IMR-90 (cell line): ENCODE results near the gene EIF2B5.
A peak's percentile ranks its signal among the peaks of the same experiment; 100 is the strongest.

ENCODE experiments used
- CEBPB ChIP-seq: IDR thresholded peaks from 2 replicates; pipeline ENCODE4 v1.6.1; 2012; ENCODE audit warnings: low read depth, low read length, improper control_type of control experiment
- CTCF ChIP-seq: conservative IDR thresholded peaks from 2 replicates; pipeline ENCODE4 v1.5.1; 2012; ENCODE audit warnings: mild to moderate bottlenecking, low read depth, low read length, improper control_type of control experiment
- MAZ ChIP-seq: IDR thresholded peaks from 2 replicates; pipeline ENCODE4 v1.6.1; 2012; ENCODE audit warnings: low read depth, mild to moderate bottlenecking, low read length, improper control_type of control experiment, moderate library complexity, borderline replicate concordance
- MXI1 ChIP-seq: IDR thresholded peaks from 2 replicates; pipeline ENCODE4 v1.6.1; 2012; ENCODE audit warnings: low read depth, mild to moderate bottlenecking, low read length, moderate library complexity, borderline replicate concordance
- POLR2A ChIP-seq: IDR thresholded peaks from 2 replicates; pipeline ENCODE4 v1.6.1; 2012; ENCODE audit warnings: mild to moderate bottlenecking, low read depth, low read length
- RCOR1 ChIP-seq: IDR thresholded peaks from 2 replicates; pipeline ENCODE4 v1.6.1; 2012; ENCODE audit warnings: mild to moderate bottlenecking, low read length, improper control_type of control experiment; ENCODE audit not compliant: insufficient replicate concordance
- RFX5 ChIP-seq: IDR thresholded peaks from 2 replicates; pipeline ENCODE4 v1.8.0; 2012; ENCODE audit warnings: low read depth, mild to moderate bottlenecking, low read length, moderate library complexity
- TF ChIP-seq, protein P1 (sequence below): fragments of 150-350 bp; IDR thresholded peaks from 2 replicates; pipeline ENCODE4 v1.6.1; 2016; ENCODE audit warnings: low read depth, mild to moderate bottlenecking, low read length, moderate library complexity, borderline replicate concordance
- TF ChIP-seq, protein P2 (sequence below): fragments of 150-350 bp; IDR thresholded peaks from 2 replicates; pipeline ENCODE4 v1.6.1; 2017; ENCODE audit warnings: mild to moderate bottlenecking, antibody characterized with exemption, low read length, low read depth

- no peak for TF ChIP-seq CTCF
- TF ChIP-seq RCOR1, result no peak
- no peak for TF ChIP-seq RFX5
- peak; percentile 65; the same call in 1 of the 2 replicates for TF ChIP-seq POLR2A
- TF ChIP-seq MAZ, result peak; percentile 91
- TF ChIP-seq, protein P1, sequence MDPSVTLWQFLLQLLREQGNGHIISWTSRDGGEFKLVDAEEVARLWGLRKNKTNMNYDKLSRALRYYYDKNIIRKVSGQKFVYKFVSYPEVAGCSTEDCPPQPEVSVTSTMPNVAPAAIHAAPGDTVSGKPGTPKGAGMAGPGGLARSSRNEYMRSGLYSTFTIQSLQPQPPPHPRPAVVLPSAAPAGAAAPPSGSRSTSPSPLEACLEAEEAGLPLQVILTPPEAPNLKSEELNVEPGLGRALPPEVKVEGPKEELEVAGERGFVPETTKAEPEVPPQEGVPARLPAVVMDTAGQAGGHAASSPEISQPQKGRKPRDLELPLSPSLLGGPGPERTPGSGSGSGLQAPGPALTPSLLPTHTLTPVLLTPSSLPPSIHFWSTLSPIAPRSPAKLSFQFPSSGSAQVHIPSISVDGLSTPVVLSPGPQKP, result no peak
- TF ChIP-seq, protein P2, sequence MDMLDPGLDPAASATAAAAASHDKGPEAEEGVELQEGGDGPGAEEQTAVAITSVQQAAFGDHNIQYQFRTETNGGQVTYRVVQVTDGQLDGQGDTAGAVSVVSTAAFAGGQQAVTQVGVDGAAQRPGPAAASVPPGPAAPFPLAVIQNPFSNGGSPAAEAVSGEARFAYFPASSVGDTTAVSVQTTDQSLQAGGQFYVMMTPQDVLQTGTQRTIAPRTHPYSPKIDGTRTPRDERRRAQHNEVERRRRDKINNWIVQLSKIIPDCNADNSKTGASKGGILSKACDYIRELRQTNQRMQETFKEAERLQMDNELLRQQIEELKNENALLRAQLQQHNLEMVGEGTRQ, result no peak
- no peak; the same call in 1 of the 2 replicates for TF ChIP-seq MXI1
- no peak for TF ChIP-seq CEBPB
These were observed 39.7 kb downstream of the EIF2B5 start, which contains the start of gene AP2M1 for GRCh38 chr3:184174646-184175492.
